Ovary (tissue), 9 donors: Measurements from ENCODE around the gene IMPA2. TPM values are rescaled to one million over a fixed set of nuclear protein-coding genes. Genes with fewer than 3 reads are reported as not detected.

ENCODE experiments used
- DNase-seq, 5 donors: peaks; one replicate each; pipeline ENCODE4 v3.0.0-alpha.2; 2019 to 2020
- H3K27ac ChIP-seq, 2 donors: fragments of 200-600 bp; one replicate each; pipeline versions ENCODE4 v1.5.1 to v1.8.0; 2019 to 2022
- H3K27me3 ChIP-seq: fragments of 200-600 bp; one replicate; pipeline ENCODE4 v1.8.0; 2022
- H3K36me3 ChIP-seq: fragments of 200-600 bp; sonication (generic); one replicate; pipeline ENCODE4 v1.5.1; 2019
- H3K4me1 ChIP-seq: one replicate; pipeline ENCODE4 v1.8.1; 2013; ENCODE audit warnings: mild to moderate bottlenecking, moderate library complexity; ENCODE audit not compliant: insufficient read depth
- H3K4me3 ChIP-seq: fragments of 200-600 bp; sonication (generic); one replicate; pipeline ENCODE4 v1.5.1; 2017
- H3K9me3 ChIP-seq, 2 donors: fragments of 200-600 bp in 1 of 2; sonication (generic) in 1 of 2; one replicate each; pipeline versions ENCODE4 v1.5.1 to v1.8.1; 2013 to 2019; ENCODE audit warnings: mild to moderate bottlenecking in 1 of 2, moderate library complexity in 1 of 2
- EP300 ChIP-seq: sonication (generic); formaldehyde crosslinking; IDR thresholded peaks from one replicate; pipeline ENCODE4 v1.6.1; 2017; ENCODE audit warnings: antibody characterized with exemption
- POLR2A ChIP-seq: fragments of 450-650 bp; IDR thresholded peaks from one replicate; pipeline ENCODE4 v1.6.1; 2017; ENCODE audit warnings: antibody characterized with exemption, mild to moderate bottlenecking, moderate library complexity
- WGBS, 3 donors: extraction: QIAGEN DNeasy Blood & Tissue Kit in 1 of 3; methylation state at CpG; one replicate each; pipeline versions ENCODE4 v1.1.5 to v1.1.7; 2013 to 2017; 5-methylcytosine and 5-hydroxymethylcytosine counted together
- intact Hi-C, 4 donors: fragments of 100-400 bp; cut with DNase I; formaldehyde crosslinking; loops; one replicate each; pipeline versions ENCODE4 v1.11.0 to v1.15.1; 2022 to 2023
- polyA plus RNA-seq, 2 donors: library from polyadenylated mRNA; stranded (reverse); fragments of 200-250 nt in 1 of 2; fragments of 350-450 nt in 1 of 2; fragmentation: Illumina TruSeq in 1 of 2; extraction: RNeasy Lipid Tissue Mini Kit (QIAGEN cat#74804) in 1 of 2; gene quantifications; one replicate each; pipeline ENCODE4 v1.2.3, GENCODE V29; 2013 to 2014
- total RNA-seq, 7 donors: library from RNA; depleted of rRNA in 2 of 7; stranded (reverse); fragments of >200 nt in 2 of 7; fragmentation: NEBNext Ultra II Directional in 3 of 7; extraction: Animal tissue kit (Norgen Biotek cat#: 25700) in 3 of 7; gene quantifications; one replicate each; pipeline versions ENCODE4 v1.1.0 to v1.2.4, GENCODE V29; 2016 to 2023
- TF ChIP-seq, protein P1 (sequence below), 3 donors: fragments of 450-650 bp in 2 of 3; fragments of 200-600 bp in 1 of 3; IDR thresholded peaks; one replicate each; pipeline versions ENCODE4 v1.5.1 to v1.8.0; 2016 to 2022; ENCODE audit warnings: antibody characterized with exemption in 3 of 3, mild to moderate bottlenecking in 1 of 3
- donor health status: DM: no; HTN: no; CAD: no; lungs with moderate emphysema.
- donor health status: DM: no; HTN: no; CAD: no.
- donor health status: Bipolar disorder and iron deficiency.
- donor health status: DM: yes; HTN: yes; CAD: no.
- donor health status: DM: no; HTN: no; CAD: no.
- donor health status: DM: yes; HTN: yes; CAD: no.

Gene IMPA2
- total and polyA plus RNA-seq, 9 donors, result 15.4 to 33.5 (median 21.1) TPM

GRCh38 chr18:11981543-11982366, 448 bp downstream of the IMPA2 start:
- DNase-seq, result peak; percentile 47 to 75 (median 68)
- no peaks in the 10 kb centered on the region for H3K36me3 ChIP-seq
- no peaks in the 10 kb centered on the region for H3K27me3 ChIP-seq
- H3K4me3 ChIP-seq, result peak overlapping the region; percentile 92
- H3K4me1 ChIP-seq, result no peaks in the 10 kb centered on the region
- 0% methylated on average over 44 to 71 of the region's 71 CpGs for WGBS, 3 donors
- peak overlapping the region; percentile 85 to 99 for H3K27ac ChIP-seq
- TF ChIP-seq EP300, result no peak
- TF ChIP-seq POLR2A, result peak; percentile 54
- TF ChIP-seq, protein P1, sequence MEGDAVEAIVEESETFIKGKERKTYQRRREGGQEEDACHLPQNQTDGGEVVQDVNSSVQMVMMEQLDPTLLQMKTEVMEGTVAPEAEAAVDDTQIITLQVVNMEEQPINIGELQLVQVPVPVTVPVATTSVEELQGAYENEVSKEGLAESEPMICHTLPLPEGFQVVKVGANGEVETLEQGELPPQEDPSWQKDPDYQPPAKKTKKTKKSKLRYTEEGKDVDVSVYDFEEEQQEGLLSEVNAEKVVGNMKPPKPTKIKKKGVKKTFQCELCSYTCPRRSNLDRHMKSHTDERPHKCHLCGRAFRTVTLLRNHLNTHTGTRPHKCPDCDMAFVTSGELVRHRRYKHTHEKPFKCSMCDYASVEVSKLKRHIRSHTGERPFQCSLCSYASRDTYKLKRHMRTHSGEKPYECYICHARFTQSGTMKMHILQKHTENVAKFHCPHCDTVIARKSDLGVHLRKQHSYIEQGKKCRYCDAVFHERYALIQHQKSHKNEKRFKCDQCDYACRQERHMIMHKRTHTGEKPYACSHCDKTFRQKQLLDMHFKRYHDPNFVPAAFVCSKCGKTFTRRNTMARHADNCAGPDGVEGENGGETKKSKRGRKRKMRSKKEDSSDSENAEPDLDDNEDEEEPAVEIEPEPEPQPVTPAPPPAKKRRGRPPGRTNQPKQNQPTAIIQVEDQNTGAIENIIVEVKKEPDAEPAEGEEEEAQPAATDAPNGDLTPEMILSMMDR (IDR thresholded peaks at IDR 0.05), result no peak
- intact Hi-C loops, result loop anchor here in 3 of 4 donors (2.0 to 5.0 kb wide), 3 partner anchors 34 to 73 kb away; partner anchors contain the start of gene MPPE1 (in 1 of the 3)
- H3K9me3 ChIP-seq, result no peaks in the 10 kb centered on the region

- intact Hi-C loops, result loop anchor here in 2 of 4 donors (5.0 kb wide), 1 partner anchor 36 kb away; no protein-coding TSS in a partner anchor
- Histone ChIP-seq H3K4me1 (no peaks in the 10 kb centered on the region), H3K36me3 (no peaks in the 10 kb centered on the region), H3K27ac (no peak overlapping the region), H3K4me3 (no peak overlapping the region), H3K9me3 (no peaks in the 10 kb centered on the region), H3K27me3 (no peaks in the 10 kb centered on the region)
- 72 to 82% (median 76%) methylated on average over 4 of the region's 4 CpGs for WGBS, 3 donors
- no peak for DNase-seq
- TF ChIP-seq EP300 (no peak), POLR2A (no peak)
- TF ChIP-seq, protein P1 (IDR thresholded peaks at IDR 0.05), result no peak
These were observed 1.7 kb downstream of the IMPA2 start for GRCh38 chr18:11982981-11983380.

- TF ChIP-seq, protein P1 (IDR thresholded peaks at IDR 0.05), result no peak
- TF ChIP-seq POLR2A (no peak), EP300 (no peak)
- H3K4me3 ChIP-seq, result no peak overlapping the region
- H3K9me3 ChIP-seq, result no peaks in the 10 kb centered on the region
- intact Hi-C loops, result loop anchor here in 2 of 4 donors (5.0 kb wide), 1 partner anchor 36 kb away; no protein-coding TSS in a partner anchor
- no peak overlapping the region for H3K27ac ChIP-seq
- no peak for DNase-seq
- no peaks in the 10 kb centered on the region for H3K27me3 ChIP-seq
- no peaks in the 10 kb centered on the region for H3K4me1 ChIP-seq
- WGBS, 3 donors, result 58 to 68% (median 66%) methylated on average over 12 of the region's 12 CpGs
- H3K36me3 ChIP-seq, result no peaks in the 10 kb centered on the region
These were observed 2.3 kb downstream of the IMPA2 start for GRCh38 chr18:11983592-11983991.

DNA sequence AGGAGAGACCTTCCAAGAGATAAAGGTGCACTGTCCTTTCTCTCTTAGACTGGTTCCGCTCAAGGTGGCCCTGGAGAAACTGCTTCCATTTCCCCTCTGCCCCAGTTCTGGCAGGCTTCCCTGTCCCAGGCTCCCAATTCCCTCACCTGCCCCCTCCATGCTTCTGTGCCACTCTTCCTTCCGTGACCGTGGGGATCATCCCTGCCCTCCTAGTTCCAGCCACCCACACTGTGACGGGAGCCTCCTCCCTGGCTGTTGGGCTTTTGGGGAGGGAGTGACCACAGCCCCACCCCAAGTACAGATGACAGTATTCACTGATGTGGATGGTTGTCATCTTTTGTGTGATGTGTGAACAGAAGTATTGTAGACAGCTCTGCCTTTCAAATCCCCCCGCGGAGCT, 2.8 kb downstream of the IMPA2 start:
- no peak for TF ChIP-seq POLR2A
- no peak for TF ChIP-seq EP300
- TF ChIP-seq, protein P1 (IDR thresholded peaks at IDR 0.05), result no peak
- Histone ChIP-seq H3K27me3 (no peaks in the 10 kb centered on the region), H3K4me1 (no peaks in the 10 kb centered on the region), H3K27ac (no peak overlapping the region), H3K9me3 (no peaks in the 10 kb centered on the region), H3K36me3 (no peaks in the 10 kb centered on the region), H3K4me3 (no peak overlapping the region)
- 90 to 98% (median 91%) methylated on average over 6 of the region's 6 CpGs for whole genome bisulfite sequencing, 3 donors
- no peak for DNase-seq
- intact Hi-C loops, result loop anchor here in 2 of 4 donors (5.0 kb wide), 1 partner anchor 37 kb away; no protein-coding TSS in a partner anchor
